GM19397 (cell line): Measurements from ENCODE around the gene MXRA5.
"Not testable (repeated sequence)": the region's sequence is repeated elsewhere in the genome, so short reads cannot be mapped to it uniquely, and the experiment has no call there.

Source experiments
- ATAC-seq: cut with Tn5 transposase; IDR thresholded peaks from one replicate; pipeline ENCODE4 v1.9.1; 2021; ENCODE audit warnings: mild to moderate bottlenecking, moderate library complexity; ENCODE audit not compliant: unreplicated experiment

The MXRA5 gene

GRCh38 chrX:3326681-3327080 lies 19.8 kb downstream of the MXRA5 start:
- no peak for ATAC-seq

- no peak for ATAC-seq
Observed at GRCh38 chrX:3320471-3321046, 25.9 kb downstream of the MXRA5 start.

- ATAC-seq, result no peak
Observed at GRCh38 chrX:3317191-3317718, 29.2 kb downstream of the MXRA5 start.

- no peak for ATAC-seq
Observed at GRCh38 chrX:3312109-3312508, 34.3 kb downstream of the MXRA5 start.

- ATAC-seq, result no peak
Observed at GRCh38 chrX:3307881-3308280, 38.6 kb downstream of the MXRA5 start.

- ATAC-seq, result no peak
Observed at GRCh38 chrX:3299636-3300035, 46.8 kb downstream of the MXRA5 start.

GRCh38 chrX:3295731-3296130 lies 50.7 kb downstream of the MXRA5 start:
- no peak for ATAC-seq

- ATAC-seq, result no peak
Observed at GRCh38 chrX:3293251-3293650, 53.2 kb downstream of the MXRA5 start.

GRCh38 chrX:3290561-3290960 lies 55.9 kb downstream of the MXRA5 start:
- ATAC-seq, result no peak

GRCh38 chrX:3286196-3286945 lies 60.1 kb downstream of the MXRA5 start:
- ATAC-seq, result no peak

GRCh38 chrX:3280706-3281105 lies 65.7 kb downstream of the MXRA5 start:
- ATAC-seq, result no peak

GRCh38 chrX:3273668-3274067 lies 72.8 kb downstream of the MXRA5 start:
- ATAC-seq, result not testable (repeated sequence)

GRCh38 chrX:3271834-3272186 lies 74.6 kb downstream of the MXRA5 start:
- ATAC-seq, result no peak

- no peak for ATAC-seq
Observed at GRCh38 chrX:3271183-3271833, 75.1 kb downstream of the MXRA5 start.

- ATAC-seq, result no peak
Observed at GRCh38 chrX:3268829-3269228, 77.6 kb downstream of the MXRA5 start.

GRCh38 chrX:3263681-3264126 lies 82.7 kb downstream of the MXRA5 start:
- ATAC-seq, result no peak

- ATAC-seq, result no peak
Observed at GRCh38 chrX:3262901-3263300, 83.6 kb downstream of the MXRA5 start.
